GM18511 (cell line): Measurements from ENCODE around the gene ANKFY1.
A peak's percentile ranks its signal among the peaks of the same experiment; 100 is the strongest.
"Not testable (repeated sequence)": the region's sequence is repeated elsewhere in the genome, so short reads cannot be mapped to it uniquely, and the experiment has no call there.

Experiments
- ATAC-seq: cut with Tn5 transposase; IDR thresholded peaks from one replicate; pipeline ENCODE4 v1.9.1; 2021; ENCODE audit warnings: mild to moderate bottlenecking, moderate library complexity; ENCODE audit not compliant: unreplicated experiment

Gene ANKFY1

GRCh38 chr17:4159761-4160160 is 104.0 kb downstream of the ANKFY1 start:
- no peak for ATAC-seq

GRCh38 chr17:4157618-4158333 is 106.0 kb downstream of the ANKFY1 start:
- no peak for ATAC-seq

DNA sequence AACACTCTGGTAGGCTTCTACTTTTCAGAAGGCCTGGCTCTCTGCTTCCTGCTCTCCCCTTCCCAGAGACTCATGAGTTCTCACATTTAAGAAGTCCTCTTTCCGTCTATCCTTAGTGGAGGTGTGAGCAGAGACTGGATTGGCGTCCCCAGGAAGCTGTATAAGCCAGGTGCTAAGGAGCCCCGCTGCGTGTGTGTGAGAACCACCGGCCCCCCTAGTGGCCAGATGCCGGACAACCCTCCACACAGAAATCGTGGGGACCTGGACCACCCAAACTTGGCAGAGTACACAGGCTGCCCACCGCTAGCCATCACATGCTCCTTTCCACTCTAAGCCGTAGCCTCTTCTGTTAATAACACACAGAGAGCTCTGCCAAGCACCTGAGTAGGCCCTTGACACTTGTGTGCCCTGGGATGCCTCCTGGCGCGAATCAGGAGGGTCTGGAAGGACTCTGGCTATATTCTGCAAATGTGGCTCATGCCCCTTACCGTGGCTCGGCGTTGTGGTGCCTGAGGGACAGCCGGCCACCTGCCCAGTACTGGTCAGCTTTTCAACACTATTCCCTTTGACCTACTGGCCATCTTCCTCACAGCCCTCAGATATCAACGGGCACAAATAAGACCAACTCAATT is 106.9 kb downstream of the ANKFY1 start:
- ATAC-seq: no peak

- no peak for ATAC-seq
Observed at GRCh38 chr17:4155980-4156620, 107.7 kb downstream of the ANKFY1 start.

DNA sequence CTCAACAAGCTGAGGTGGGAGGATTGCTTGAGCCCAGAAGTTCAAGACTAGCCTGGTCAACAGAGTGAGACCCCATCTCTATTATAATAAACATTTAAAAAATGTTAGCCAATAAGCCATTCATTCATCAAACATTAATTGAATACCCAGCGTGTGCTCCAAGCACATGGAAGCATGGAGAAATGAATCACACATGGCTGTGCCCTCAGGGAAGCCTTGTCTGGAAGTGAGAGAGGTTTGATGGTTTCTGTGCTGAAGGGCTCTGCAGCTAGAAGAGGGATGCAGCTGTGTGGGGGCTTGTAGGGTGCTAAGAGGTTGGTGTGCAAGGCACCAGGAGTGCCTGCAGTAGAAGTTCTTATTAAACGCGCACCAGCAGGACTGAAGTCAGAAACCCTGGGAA is 109.6 kb downstream of the ANKFY1 start:
- ATAC-seq: no peak

DNA sequence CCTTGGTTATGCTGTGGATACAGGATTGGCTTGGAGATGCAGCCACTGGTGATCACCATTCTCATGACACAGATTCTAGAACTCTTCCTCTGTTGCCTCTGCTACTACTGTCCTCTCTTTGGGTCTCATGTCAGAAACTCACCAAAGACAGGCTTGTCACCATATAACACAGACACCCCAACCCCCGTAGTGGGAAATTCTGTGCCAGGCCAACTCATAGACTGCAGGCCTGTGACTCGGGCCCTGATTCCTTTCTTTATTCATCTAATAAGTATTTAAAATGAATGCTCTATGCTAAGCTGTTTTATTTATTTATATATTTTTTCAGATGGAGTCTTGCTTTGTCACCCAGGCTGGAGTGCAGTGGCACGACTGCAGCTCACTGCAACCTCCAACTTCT is 111.3 kb downstream of the ANKFY1 start:
- ATAC-seq: no peak

- ATAC-seq: no peak
Observed at GRCh38 chr17:4150096-4150495, 113.7 kb downstream of the ANKFY1 start.

DNA sequence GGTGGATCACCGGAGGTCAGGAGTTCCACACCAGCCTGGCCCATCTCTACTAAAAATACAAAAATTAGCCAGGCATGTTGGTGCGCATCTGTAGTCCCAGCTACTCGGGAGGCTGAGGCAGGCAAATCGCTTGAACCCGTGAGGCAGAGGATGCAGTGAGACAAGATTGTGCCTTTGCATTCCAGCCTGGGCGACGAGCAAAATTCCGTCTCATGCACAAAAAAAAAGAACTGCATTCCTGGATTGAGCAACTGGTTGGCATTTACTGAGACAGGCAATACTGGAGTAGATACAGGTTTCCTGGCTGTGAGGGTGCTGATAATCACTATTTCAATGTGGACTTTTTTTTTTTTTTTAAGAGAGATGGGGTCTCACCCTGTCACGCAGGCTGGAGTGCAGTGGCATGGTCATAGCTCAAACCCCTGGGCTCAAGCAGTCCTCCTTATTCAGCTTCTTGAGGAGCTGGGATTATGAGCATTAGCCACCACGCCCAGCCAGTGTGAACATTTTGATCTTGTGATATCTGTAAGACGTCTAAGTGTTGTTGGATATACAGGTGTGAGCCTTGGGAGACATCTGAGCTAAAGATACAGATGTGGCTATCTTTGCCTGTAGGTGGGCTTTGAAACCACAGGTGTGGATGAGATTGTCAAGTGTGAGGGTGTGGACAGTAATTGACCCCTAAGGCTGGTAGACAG is 115.0 kb downstream of the ANKFY1 start:
- ATAC-seq: no peak

DNA sequence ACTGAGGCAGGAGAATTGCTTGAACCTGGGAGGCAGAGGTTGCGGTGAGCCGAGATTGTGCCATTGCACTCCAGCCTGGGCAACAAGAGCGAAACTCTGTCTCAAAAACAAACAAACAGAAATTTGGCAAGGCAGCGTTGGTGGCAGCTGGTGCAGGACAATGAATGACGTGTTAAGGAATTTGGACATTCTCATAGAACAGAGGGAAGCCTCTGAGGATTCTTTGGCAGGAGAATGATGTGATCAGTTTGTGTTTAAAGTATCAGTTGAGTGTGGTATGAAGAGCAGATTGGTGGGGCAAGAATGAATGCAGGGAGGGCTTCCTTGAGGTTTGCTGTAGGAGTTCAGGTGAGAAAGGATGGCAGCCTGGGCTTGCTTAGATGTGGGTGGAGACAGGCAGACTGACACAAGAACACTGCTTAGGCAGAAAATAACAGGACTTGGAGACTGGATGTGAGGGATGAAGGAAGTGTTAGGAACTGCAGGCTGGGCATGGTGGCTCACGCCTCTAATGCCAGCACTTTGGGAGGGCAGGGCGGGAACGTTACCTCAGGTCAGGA is 115.9 kb downstream of the ANKFY1 start:
- ATAC-seq: no peak

- ATAC-seq: no peak
Observed at GRCh38 chr17:4146641-4147040, 117.1 kb downstream of the ANKFY1 start.

- no peak for ATAC-seq
Observed at GRCh38 chr17:4144422-4144747, 119.4 kb downstream of the ANKFY1 start.

DNA sequence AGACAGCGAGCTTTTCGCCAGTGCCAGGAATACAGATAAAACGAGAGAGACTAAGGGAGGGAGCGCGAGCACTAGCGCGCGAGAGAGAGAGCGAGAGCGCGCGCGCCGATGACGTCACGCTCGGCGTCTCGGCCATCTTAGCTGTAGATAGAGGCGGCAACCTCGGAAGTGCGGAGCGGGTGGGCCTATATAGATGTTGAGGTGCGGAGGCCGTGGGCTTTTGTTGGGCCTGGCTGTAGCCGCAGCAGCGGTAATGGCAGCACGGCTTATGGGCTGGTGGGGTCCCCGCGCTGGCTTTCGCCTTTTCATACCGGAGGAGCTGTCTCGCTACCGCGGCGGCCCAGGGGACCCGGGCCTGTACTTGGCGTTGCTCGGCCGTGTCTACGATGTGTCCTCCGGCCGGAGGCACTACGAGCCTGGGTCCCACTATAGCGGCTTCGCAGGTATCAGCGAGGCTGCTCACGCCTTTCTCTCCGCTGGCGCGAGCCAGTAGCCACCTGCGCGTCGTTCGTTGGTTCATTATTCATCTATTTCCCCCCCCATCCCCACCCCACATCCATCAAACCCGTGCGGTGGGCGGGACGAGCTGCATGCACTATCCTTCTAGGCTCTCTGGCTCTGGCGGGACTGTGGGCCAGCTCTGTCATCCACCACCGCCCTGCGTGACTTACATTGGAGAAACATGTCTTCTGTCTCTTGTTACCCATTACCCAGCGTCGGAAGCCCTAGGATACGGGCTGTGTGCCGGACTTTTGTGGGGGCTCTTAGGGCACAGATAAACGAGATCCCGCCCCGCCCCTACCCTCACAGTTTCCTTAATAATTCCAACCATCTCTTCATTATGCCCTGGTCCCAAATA is 120.0 kb downstream of the ANKFY1 start:
- ATAC-seq: peak; percentile 73

DNA sequence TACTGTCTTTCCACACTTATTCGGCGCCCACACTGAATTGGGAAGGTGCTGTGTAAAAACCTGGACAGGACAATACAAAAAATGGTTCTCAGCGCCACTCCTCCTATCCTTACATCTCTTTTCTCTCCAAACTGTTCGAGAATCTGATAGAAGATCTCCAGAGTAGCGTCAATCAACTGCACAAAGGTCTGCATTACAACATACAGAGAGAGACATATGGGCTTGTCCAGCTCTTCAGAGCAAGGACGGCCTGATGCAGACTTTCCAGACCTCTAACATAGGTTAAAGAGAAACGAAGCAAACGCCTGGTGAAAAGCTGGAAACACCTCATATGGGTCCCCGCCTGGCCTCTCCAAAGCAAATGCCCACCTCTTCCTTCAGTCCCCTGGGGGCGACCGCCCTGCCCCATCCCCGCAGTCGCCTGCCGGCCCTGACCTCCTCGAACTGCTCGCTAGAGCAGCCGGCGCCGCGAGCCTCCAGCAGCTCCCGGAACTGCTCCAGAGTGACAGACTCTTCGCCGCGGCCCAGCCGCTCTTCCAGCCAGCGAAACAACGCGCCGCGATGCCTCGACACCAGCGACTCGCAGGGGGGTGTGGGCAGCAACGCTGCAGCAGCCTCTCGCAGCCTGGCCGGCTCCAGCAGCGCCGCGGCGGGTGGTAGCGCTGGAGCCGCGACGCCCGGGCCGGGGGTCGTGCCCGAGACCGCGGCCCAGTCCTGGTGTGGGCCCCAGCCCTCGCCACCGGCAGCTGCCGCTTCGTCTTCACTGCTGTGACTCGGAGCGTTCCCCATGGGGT is 121.5 kb downstream of the ANKFY1 start:
- ATAC-seq: peak; percentile 19

DNA sequence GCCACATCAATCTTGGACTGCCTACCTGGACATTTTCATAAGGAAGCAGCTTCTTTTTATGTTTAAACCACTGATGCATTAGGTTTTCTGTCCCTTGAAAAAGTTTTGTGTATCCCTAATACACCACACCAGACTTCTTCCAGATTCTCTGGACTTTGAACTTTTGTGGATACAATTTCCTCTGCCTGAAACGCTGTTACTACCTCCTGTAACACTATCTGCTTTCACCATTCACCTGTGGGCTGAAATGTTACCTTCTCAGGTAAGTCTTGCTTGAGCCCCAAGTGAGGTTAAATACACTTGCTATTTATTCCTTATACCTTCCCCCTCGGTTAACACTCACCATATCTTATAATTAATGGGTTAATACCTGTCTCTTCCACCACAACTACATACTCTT is 123.7 kb downstream of the ANKFY1 start:
- no peak for ATAC-seq

DNA sequence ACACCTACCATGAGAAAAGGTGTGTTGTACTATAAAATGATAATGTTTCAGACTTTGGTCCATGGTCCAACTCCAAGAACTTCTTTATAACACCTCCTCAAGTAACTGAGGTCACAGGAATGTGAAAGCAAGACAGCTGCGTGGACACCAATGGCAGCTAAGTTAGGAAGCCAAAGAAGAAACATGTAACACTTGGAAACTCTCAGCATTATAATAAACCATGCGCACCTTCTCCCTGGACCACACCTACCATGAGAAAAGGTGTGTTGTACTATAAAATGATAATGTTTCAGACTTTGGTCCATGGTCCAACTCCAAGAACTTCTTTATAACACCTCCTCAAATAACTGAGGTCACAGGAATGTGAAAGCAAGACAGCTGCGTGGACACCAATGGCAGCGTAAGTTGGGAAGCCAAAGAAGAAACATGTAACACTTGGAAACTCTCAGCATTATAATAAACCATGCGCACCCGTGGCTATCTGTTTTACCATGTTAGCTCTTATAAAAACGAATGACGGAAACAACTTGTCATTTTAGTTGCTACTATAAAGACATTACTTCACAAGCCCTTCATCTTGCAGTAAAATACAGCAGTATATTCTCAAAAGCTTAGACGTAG is 124.8 kb downstream of the ANKFY1 start:
- ATAC-seq: not testable (repeated sequence)

- ATAC-seq: no peak
Observed at GRCh38 chr17:4136373-4136772, 127.4 kb downstream of the ANKFY1 start.

- ATAC-seq: no peak
Observed at GRCh38 chr17:4135489-4135888, 128.3 kb downstream of the ANKFY1 start.

DNA sequence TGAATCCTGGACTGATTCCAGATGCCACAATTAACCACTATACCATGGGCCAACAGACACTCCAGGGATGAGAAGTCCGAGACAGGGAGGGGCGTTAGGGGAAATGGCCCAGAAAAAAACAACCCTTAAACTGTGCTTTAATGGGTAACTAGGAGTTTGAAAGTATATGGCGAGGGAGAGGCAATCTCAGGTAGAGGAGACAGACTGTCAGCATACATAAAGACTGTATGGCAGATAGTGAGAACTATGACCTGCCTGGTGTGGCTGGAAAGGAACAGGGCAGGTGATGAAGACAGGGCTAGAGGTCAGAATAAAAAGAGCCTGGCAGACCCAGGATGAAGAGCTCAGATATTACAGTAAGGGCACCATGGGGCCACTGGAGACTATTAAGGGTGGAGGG is 129.1 kb downstream of the ANKFY1 start:
- no peak for ATAC-seq

DNA sequence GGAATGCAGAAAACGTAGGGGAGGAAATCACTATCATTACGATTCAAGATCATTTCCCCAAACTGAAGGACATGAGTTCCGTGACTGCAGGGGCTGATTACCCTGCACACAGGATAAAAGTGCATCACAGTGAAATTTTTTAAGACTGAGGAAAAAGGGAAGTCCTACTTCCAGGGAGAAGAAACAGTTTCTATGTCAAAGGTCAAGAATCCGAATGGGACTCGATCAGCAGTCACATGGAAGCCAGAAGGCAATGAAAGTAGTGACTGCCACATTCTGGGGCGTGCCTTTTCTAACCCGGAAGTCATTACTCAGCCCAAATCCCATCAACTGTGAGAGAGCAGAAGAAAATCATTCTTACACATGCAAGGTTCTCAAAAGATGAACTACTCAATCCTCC is 133.1 kb downstream of the ANKFY1 start:
- no peak for ATAC-seq
